ENCODE results near the gene GPR139. TPM values are rescaled to one million over a fixed set of nuclear protein-coding genes. Genes with fewer than 3 reads are reported as not detected.

The GPR139 gene
- total RNA-seq, 1 experiment from 2014 or later: not detected

DNA sequence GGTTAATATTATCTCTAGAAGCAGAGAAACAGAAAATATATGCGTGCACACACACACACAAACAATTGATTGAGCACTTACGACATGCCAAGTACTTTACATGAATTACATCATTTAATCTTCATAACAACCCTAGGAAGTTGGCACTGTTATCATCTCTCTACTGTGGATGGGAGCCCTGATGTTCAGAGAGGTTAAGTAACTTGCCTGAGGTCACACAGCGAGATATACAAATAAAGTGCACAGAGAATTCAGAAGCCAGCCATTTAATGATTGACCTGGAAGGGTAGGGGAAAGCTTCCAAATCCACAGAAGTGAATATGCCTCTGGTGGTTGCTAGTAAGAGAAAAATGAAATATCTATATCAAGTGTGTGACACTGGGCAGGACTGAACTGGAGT, 37.5 kb upstream of the GPR139 start:
- H3K27ac ChIP-seq (ENCODE audit: low read depth, low read length, poor library complexity, severe bottlenecking): no peak overlapping the region
- POLR2A ChIA-PET (ENCODE audit: low non-redundant PET): no interaction called here
- peaks cover 4% of the 10 kb centered on the region for H3K27me3 ChIP-seq (replicated peaks; ENCODE audit: insufficient read depth, low read depth, low read length, poor library complexity)
- no peak overlapping the region for H3K4me3 ChIP-seq (ENCODE audit: low read depth, low read length, poor library complexity, severe bottlenecking)
- no peak for DNase-seq (ENCODE audit: low spot score)
- H3K36me3 ChIP-seq (ENCODE audit: insufficient read depth, low read length, poor library complexity, severe bottlenecking): no peaks in the 10 kb centered on the region
- no TSS peak for BruUV-seq (replicated peaks)
- TF ChIP-seq EZH2 (IDR thresholded peaks at IDR 0.05; ENCODE audit: borderline replicate concordance, low read depth, low read length, poor library complexity, severe bottlenecking): no peak
- TF ChIP-seq, protein P1, sequence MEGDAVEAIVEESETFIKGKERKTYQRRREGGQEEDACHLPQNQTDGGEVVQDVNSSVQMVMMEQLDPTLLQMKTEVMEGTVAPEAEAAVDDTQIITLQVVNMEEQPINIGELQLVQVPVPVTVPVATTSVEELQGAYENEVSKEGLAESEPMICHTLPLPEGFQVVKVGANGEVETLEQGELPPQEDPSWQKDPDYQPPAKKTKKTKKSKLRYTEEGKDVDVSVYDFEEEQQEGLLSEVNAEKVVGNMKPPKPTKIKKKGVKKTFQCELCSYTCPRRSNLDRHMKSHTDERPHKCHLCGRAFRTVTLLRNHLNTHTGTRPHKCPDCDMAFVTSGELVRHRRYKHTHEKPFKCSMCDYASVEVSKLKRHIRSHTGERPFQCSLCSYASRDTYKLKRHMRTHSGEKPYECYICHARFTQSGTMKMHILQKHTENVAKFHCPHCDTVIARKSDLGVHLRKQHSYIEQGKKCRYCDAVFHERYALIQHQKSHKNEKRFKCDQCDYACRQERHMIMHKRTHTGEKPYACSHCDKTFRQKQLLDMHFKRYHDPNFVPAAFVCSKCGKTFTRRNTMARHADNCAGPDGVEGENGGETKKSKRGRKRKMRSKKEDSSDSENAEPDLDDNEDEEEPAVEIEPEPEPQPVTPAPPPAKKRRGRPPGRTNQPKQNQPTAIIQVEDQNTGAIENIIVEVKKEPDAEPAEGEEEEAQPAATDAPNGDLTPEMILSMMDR (conservative IDR thresholded peaks at IDR 0.05; ENCODE audit: low read depth, low read length): no peak
- intact Hi-C loops (cut with micrococcal nuclease; ENCODE audit: unreplicated experiment): no loop called here
- CTCF ChIA-PET: no interaction called here
- no peaks in the 10 kb centered on the region for H3K9me3 ChIP-seq (ENCODE audit: low read depth, low read length, poor library complexity, severe bottlenecking)
- H3K4me1 ChIP-seq (ENCODE audit: insufficient read depth, low read length, poor library complexity, severe bottlenecking): no peaks in the 10 kb centered on the region

DNA sequence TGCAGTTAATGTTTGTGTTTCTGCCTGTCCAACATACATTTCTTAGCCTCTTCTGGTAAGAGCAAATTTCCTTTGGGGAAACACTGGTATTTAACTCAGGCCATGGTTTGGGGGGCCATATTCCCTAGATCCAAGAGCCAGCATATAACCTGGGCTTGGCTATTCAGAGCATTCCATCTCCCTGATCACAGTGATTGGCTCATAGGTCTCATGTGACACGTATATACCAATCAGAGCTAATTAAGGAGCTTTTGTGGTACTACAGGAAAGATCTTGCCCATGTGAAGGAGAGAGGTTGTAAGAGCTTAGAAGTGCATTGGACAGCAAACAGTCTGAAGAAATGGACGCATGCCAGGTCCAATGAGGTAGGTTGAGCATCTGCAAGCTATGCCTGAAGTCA, 33.4 kb upstream of the GPR139 start:
- Histone ChIP-seq H3K27me3 (replicated peaks; ENCODE audit: insufficient read depth, low read depth, low read length, poor library complexity) (peaks cover 7% of the 10 kb centered on the region), H3K36me3 (ENCODE audit: insufficient read depth, low read length, poor library complexity, severe bottlenecking) (no peaks in the 10 kb centered on the region), H3K27ac (ENCODE audit: low read depth, low read length, poor library complexity, severe bottlenecking) (no peak overlapping the region), H3K4me3 (ENCODE audit: low read depth, low read length, poor library complexity, severe bottlenecking) (no peak overlapping the region), H3K9me3 (ENCODE audit: low read depth, low read length, poor library complexity, severe bottlenecking) (no peaks in the 10 kb centered on the region), H3K4me1 (ENCODE audit: insufficient read depth, low read length, poor library complexity, severe bottlenecking) (no peaks in the 10 kb centered on the region)
- intact Hi-C loops (cut with micrococcal nuclease; ENCODE audit: unreplicated experiment): no loop called here
- POLR2A ChIA-PET (ENCODE audit: low non-redundant PET): interaction anchor here (0.7 kb wide), 1 partner anchor 231 kb away, joined by 6 read pairs; no protein-coding TSS in a partner anchor
- CTCF ChIA-PET: no interaction called here
- BruUV-seq (replicated peaks): no TSS peak
- TF ChIP-seq EZH2 (IDR thresholded peaks at IDR 0.05; ENCODE audit: borderline replicate concordance, low read depth, low read length, poor library complexity, severe bottlenecking): no peak
- TF ChIP-seq, protein P1 (conservative IDR thresholded peaks at IDR 0.05; ENCODE audit: low read depth, low read length): no peak
- no peak for DNase-seq (ENCODE audit: low spot score)

DNA sequence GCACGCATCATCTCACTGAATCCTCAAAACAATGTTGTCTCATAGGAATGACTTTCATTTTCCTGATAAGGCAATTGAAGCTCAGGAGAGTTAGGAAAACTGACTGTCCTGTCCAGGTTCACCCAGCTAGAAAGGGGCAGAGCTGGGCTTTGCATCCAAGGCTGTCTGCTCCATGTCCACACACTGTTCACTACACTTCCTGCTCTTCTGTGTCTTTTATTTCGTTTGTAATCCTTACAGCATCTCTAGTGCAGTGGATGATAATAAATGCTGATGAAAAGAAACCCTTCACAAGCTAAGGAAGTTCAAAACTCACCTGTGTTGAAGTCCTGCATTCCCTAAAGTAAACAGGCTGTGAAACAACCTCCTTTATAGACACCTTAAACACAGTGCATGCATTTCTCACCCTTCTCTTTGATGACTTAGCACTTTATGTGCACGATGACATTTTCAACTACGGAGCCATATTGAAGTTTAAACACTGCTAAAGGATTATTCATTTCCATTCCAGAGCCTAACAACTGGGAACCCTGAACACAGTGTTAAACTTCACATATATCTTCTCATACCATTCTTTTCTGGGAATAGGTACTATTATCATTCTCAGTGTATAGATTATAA, 31.0 kb upstream of the GPR139 start:
- DNase-seq (ENCODE audit: low spot score): no peak
- no peaks in the 10 kb centered on the region for H3K36me3 ChIP-seq (ENCODE audit: insufficient read depth, low read length, poor library complexity, severe bottlenecking)
- TF ChIP-seq EZH2 (IDR thresholded peaks at IDR 0.05; ENCODE audit: borderline replicate concordance, low read depth, low read length, poor library complexity, severe bottlenecking): no peak
- TF ChIP-seq, protein P1 (conservative IDR thresholded peaks at IDR 0.05; ENCODE audit: low read depth, low read length): no peak
- H3K9me3 ChIP-seq (ENCODE audit: low read depth, low read length, poor library complexity, severe bottlenecking): no peaks in the 10 kb centered on the region
- BruUV-seq (replicated peaks): no TSS peak
- POLR2A ChIA-PET (ENCODE audit: low non-redundant PET): no interaction called here
- intact Hi-C loops (cut with micrococcal nuclease; ENCODE audit: unreplicated experiment): no loop called here
- peaks cover 7% of the 10 kb centered on the region for H3K27me3 ChIP-seq (replicated peaks; ENCODE audit: insufficient read depth, low read depth, low read length, poor library complexity)
- CTCF ChIA-PET: no interaction called here
- no peak overlapping the region for H3K27ac ChIP-seq (ENCODE audit: low read depth, low read length, poor library complexity, severe bottlenecking)
- no peak overlapping the region for H3K4me3 ChIP-seq (ENCODE audit: low read depth, low read length, poor library complexity, severe bottlenecking)
- no peaks in the 10 kb centered on the region for H3K4me1 ChIP-seq (ENCODE audit: insufficient read depth, low read length, poor library complexity, severe bottlenecking)
